MM.1S (cell line): ENCODE measurements around the gene FGD2.

Experiments used
- DNase-seq: peaks from one replicate; pipeline ENCODE4 v3.0.0-alpha.2; 2015
- H2AFZ ChIP-seq: fragments of 300-600 bp; sonication (generic); 2 replicates; pipeline ENCODE4 v1.6.0; 2016; ENCODE audit warnings: antibody characterized with exemption, low read length
- H3F3A ChIP-seq: fragments of 300-600 bp; sonication (generic); 2 replicates; pipeline ENCODE4 v1.6.1; 2016; ENCODE audit warnings: mild to moderate bottlenecking, antibody characterized with exemption, low read length, moderate library complexity, mixed read lengths; ENCODE audit not compliant: insufficient read depth
- H3K27ac ChIP-seq: fragments of 300-600 bp; sonication (generic); 2 replicates; pipeline ENCODE4 v1.5.1; 2016; ENCODE audit warnings: mild to moderate bottlenecking, low read length
- H3K27me3 ChIP-seq: fragments of 300-600 bp; sonication (generic); replicated peaks from 2 replicates; pipeline ENCODE4 v1.6.0; 2016; ENCODE audit warnings: low read length; ENCODE audit not compliant: insufficient read depth
- H3K36me3 ChIP-seq: fragments of 300-600 bp; sonication (generic); replicated peaks from 2 replicates; pipeline ENCODE4 v1.6.1; 2016; ENCODE audit warnings: mild to moderate bottlenecking, low read length, mixed read lengths; ENCODE audit not compliant: insufficient read depth
- H3K4me1 ChIP-seq: fragments of 300-600 bp; sonication (generic); 2 replicates; pipeline ENCODE4 v1.6.1; 2016; ENCODE audit warnings: low read length, mixed read lengths
- H3K4me2 ChIP-seq: fragments of 300-600 bp; sonication (generic); 2 replicates; pipeline ENCODE4 v1.6.0; 2016; ENCODE audit warnings: low read depth, low read length
- H3K4me3 ChIP-seq: fragments of 300-600 bp; sonication (generic); 2 replicates; pipeline ENCODE4 v1.5.1; 2016; ENCODE audit warnings: low read length, mixed read lengths
- H3K79me2 ChIP-seq: fragments of 300-600 bp; sonication (generic); 2 replicates; pipeline ENCODE4 v1.6.1; 2016; ENCODE audit warnings: mixed run types, low read length, mixed read lengths
- H3K9ac ChIP-seq: fragments of 300-600 bp; sonication (generic); 2 replicates; pipeline ENCODE4 v1.6.1; 2016; ENCODE audit warnings: low read length, mixed read lengths
- H3K9me2 ChIP-seq: fragments of 300-600 bp; sonication (generic); replicated peaks from 2 replicates; pipeline ENCODE4 v1.6.1; 2016; ENCODE audit warnings: mild to moderate bottlenecking, low read length, mixed read lengths; ENCODE audit not compliant: insufficient read depth
- H3K9me3 ChIP-seq: fragments of 300-600 bp; sonication (generic); replicated peaks from 2 replicates; pipeline ENCODE4 v1.6.1; 2016; ENCODE audit warnings: mild to moderate bottlenecking, low read length, mixed read lengths; ENCODE audit not compliant: insufficient read depth
- H4K20me1 ChIP-seq: fragments of 300-600 bp; sonication (generic); 2 replicates; pipeline ENCODE4 v1.6.1; 2016; ENCODE audit warnings: mild to moderate bottlenecking, low read length, moderate library complexity, mixed read lengths; ENCODE audit not compliant: insufficient read depth
- EZH2 ChIP-seq: fragments of 300-600 bp; sonication (generic); optimal IDR thresholded peaks from 2 replicates; pipeline ENCODE3; 2017; ENCODE audit warnings: low read depth, mild to moderate bottlenecking, antibody characterized with exemption, low read length, mixed read lengths
- EZH2phosphoT487 ChIP-seq: fragments of 300-600 bp; sonication (generic); IDR thresholded peaks from 2 replicates; pipeline ENCODE4 v1.6.1; 2018; ENCODE audit warnings: antibody characterized with exemption, low read length
- TF ChIP-seq, protein P1 (sequence below): fragments of 300-600 bp; sonication (generic); IDR thresholded peaks from 2 replicates; pipeline ENCODE4 v1.5.1; 2016; ENCODE audit warnings: antibody characterized with exemption, low read length, mixed read lengths

Gene FGD2

DNA sequence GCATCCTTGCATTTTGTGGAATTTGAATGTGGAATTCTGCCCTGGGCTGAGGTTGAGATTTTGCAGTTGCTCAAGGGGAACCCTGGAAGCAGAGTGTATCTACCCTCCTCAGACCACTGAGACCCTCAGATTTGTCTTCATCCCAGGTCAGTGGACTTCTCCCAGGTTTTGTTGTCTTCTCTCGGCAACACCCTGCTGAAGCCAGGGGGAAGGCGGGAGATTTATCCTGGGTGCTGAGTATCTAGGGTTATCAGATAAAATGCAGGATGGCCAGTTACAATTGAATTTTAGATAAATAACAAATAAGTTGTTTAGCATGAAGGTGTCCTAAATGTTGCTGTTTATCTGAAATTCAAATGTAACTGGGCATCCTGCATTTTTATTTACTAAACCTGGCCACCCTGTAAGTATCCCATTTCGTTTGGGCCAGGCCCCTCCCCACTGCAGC is 43.0 kb downstream of the FGD2 start:
- Histone ChIP-seq H3K4me2 (peak overlapping the region; percentile 71; the same call in 1 of the 2 replicates), H3K4me3 (no peak overlapping the region), H3K79me2 (no peaks in the 10 kb centered on the region), H4K20me1 (no peaks in the 10 kb centered on the region), H2AFZ (peak overlapping the region; percentile 88; the same call in 1 of the 2 replicates), H3K27me3 (no peaks in the 10 kb centered on the region), H3K9ac (0 out of 2 replicates have a peak overlapping the region, but pooled peaks have one; percentile 19), H3K27ac (peak overlapping the region; percentile 93; the same call in 1 of the 2 replicates), H3F3A (peaks cover 10% of the 10 kb centered on the region), H3K4me1 (peaks cover 49% of the 10 kb centered on the region), H3K9me2 (no peaks in the 10 kb centered on the region), H3K9me3 (no peaks in the 10 kb centered on the region), H3K36me3 (no peaks in the 10 kb centered on the region)
- TF ChIP-seq EZH2 (no peak), EZH2phosphoT487 (no peak)
- TF ChIP-seq, protein P1, sequence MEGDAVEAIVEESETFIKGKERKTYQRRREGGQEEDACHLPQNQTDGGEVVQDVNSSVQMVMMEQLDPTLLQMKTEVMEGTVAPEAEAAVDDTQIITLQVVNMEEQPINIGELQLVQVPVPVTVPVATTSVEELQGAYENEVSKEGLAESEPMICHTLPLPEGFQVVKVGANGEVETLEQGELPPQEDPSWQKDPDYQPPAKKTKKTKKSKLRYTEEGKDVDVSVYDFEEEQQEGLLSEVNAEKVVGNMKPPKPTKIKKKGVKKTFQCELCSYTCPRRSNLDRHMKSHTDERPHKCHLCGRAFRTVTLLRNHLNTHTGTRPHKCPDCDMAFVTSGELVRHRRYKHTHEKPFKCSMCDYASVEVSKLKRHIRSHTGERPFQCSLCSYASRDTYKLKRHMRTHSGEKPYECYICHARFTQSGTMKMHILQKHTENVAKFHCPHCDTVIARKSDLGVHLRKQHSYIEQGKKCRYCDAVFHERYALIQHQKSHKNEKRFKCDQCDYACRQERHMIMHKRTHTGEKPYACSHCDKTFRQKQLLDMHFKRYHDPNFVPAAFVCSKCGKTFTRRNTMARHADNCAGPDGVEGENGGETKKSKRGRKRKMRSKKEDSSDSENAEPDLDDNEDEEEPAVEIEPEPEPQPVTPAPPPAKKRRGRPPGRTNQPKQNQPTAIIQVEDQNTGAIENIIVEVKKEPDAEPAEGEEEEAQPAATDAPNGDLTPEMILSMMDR, result no peak
- DNase-seq, result no peak

GRCh38 chr6:37048851-37049757 is 43.6 kb downstream of the FGD2 start:
- Histone ChIP-seq H2AFZ (peak overlapping the region; percentile 88), H3K9ac (peak overlapping the region; percentile 58), H3K4me2 (peak overlapping the region; percentile 71), H3K9me2 (no peaks in the 10 kb centered on the region), H3K79me2 (no peaks in the 10 kb centered on the region), H3K27me3 (no peaks in the 10 kb centered on the region), H3K4me3 (peak overlapping the region; percentile 18; the same call in 1 of the 2 replicates), H3K9me3 (no peaks in the 10 kb centered on the region), H3K36me3 (no peaks in the 10 kb centered on the region), H3K4me1 (peaks cover 49% of the 10 kb centered on the region), H3F3A (peaks cover 10% of the 10 kb centered on the region), H4K20me1 (no peaks in the 10 kb centered on the region), H3K27ac (peak overlapping the region; percentile 93)
- peak; percentile 88 for DNase-seq
- TF ChIP-seq EZH2phosphoT487 (no peak), EZH2 (no peak)
- TF ChIP-seq, protein P1, result no peak

DNA sequence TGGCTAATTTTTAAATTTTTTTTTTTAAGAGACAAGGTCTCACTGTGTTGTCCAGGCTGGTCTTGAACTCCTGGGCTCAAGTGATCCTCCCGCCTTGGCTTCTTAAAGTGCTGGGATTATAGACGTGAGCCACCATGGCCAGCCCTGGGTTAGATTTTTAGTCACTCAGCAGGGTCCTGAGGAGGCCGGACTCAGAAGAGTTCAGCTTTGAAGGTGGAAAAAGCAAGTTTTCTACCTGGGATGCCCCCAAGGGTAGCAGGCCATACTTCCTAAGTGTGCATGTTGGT is 44.2 kb downstream of the FGD2 start:
- H2AFZ ChIP-seq, result peak overlapping the region; percentile 55
- H3K4me3 ChIP-seq, result peak overlapping the region; percentile 43
- H3K79me2 ChIP-seq, result no peaks in the 10 kb centered on the region
- no peaks in the 10 kb centered on the region for H3K27me3 ChIP-seq
- H3K36me3 ChIP-seq, result no peaks in the 10 kb centered on the region
- H3K27ac ChIP-seq, result peak overlapping the region; percentile 93; the same call in 1 of the 2 replicates
- no peaks in the 10 kb centered on the region for H3K9me3 ChIP-seq
- no peak for DNase-seq
- peak overlapping the region; percentile 24; the same call in 1 of the 2 replicates for H3K9ac ChIP-seq
- TF ChIP-seq, protein P1, result no peak
- TF ChIP-seq EZH2phosphoT487 (no peak), EZH2 (no peak)
- peaks cover 49% of the 10 kb centered on the region for H3K4me1 ChIP-seq
- peaks cover 10% of the 10 kb centered on the region for H3F3A ChIP-seq
- H4K20me1 ChIP-seq, result no peaks in the 10 kb centered on the region
- peak overlapping the region; percentile 42 for H3K4me2 ChIP-seq
- no peaks in the 10 kb centered on the region for H3K9me2 ChIP-seq
